ENCODE results near the gene TMEM115.

Gene TMEM115

GRCh38 chr3:50380405-50381085, 21.2 kb upstream of the TMEM115 start:
- no peak overlapping the region for H3K27ac ChIP-seq (ENCODE audit: extremely low read depth, low read depth, low read length)
- POLR2A ChIA-PET: interaction anchor here (0.6 kb wide), 1 partner anchor 30 kb away, joined by 7 read pairs; no protein-coding TSS in a partner anchor
- CTCF ChIA-PET: no interaction called here
- H3K4me1 ChIP-seq (ENCODE audit: control insufficient read depth, insufficient read depth, low read length): no peaks in the 10 kb centered on the region
- H3K9me3 ChIP-seq (ENCODE audit: control insufficient read depth, insufficient read depth, low read depth, low read length): no peaks in the 10 kb centered on the region
- TF ChIP-seq ZBTB6 (tag by site-specific recombination; IDR thresholded peaks at IDR 0.05) (no peak), ZNF558 (tag by site-specific recombination; IDR thresholded peaks at IDR 0.05) (no peak), ZNF354C (tag by site-specific recombination; IDR thresholded peaks at IDR 0.05; ENCODE audit: borderline replicate concordance, low read depth) (no peak), ZNF707 (tag by site-specific recombination; IDR thresholded peaks at IDR 0.05) (no peak)
- no peak overlapping the region for H3K4me3 ChIP-seq (ENCODE audit: low read depth, low read length)
- H3K36me3 ChIP-seq (ENCODE audit: control insufficient read depth in 2 of 2, insufficient read depth in 1 of 2, low read length in 2 of 2): no peaks in the 10 kb centered on the region

GRCh38 chr3:50378757-50379156, 19.4 kb upstream of the TMEM115 start:
- Histone ChIP-seq H3K27ac (ENCODE audit: extremely low read depth, low read depth, low read length) (no peak overlapping the region), H3K9me3 (ENCODE audit: control insufficient read depth, insufficient read depth, low read depth, low read length) (no peaks in the 10 kb centered on the region), H3K4me1 (ENCODE audit: control insufficient read depth, insufficient read depth, low read length) (no peaks in the 10 kb centered on the region), H3K4me3 (ENCODE audit: low read depth, low read length) (no peak overlapping the region), H3K36me3 (ENCODE audit: control insufficient read depth in 2 of 2, insufficient read depth in 1 of 2, low read length in 2 of 2) (no peaks in the 10 kb centered on the region)
- CTCF ChIA-PET: interaction anchor here (0.6 kb wide), 1 partner anchor 144 kb away, joined by 3 read pairs; no protein-coding TSS in a partner anchor
- POLR2A ChIA-PET: no interaction called here
- TF ChIP-seq GLIS1 (tag by site-specific recombination; IDR thresholded peaks at IDR 0.05) (0 out of 2 replicates have a peak, but pooled peaks have one; percentile 22), ZIC2 (tag by site-specific recombination; IDR thresholded peaks at IDR 0.05) (peak; percentile 70), ZFP37 (tag by site-specific recombination; IDR thresholded peaks at IDR 0.05) (no peak), ZNF239 (tag by site-specific recombination; IDR thresholded peaks at IDR 0.05) (no peak), RBAK (tag by site-specific recombination; IDR thresholded peaks at IDR 0.05) (no peak), ATF2 (tag by site-specific recombination; IDR thresholded peaks at IDR 0.05; ENCODE audit: low read depth) (0 out of 2 replicates have a peak, but pooled peaks have one; percentile 31)

- Histone ChIP-seq H3K9me3 (ENCODE audit: control insufficient read depth, insufficient read depth, low read depth, low read length) (no peaks in the 10 kb centered on the region), H3K4me3 (ENCODE audit: low read depth, low read length) (no peak overlapping the region), H3K4me1 (ENCODE audit: control insufficient read depth, insufficient read depth, low read length) (no peaks in the 10 kb centered on the region), H3K36me3 (ENCODE audit: control insufficient read depth in 2 of 2, insufficient read depth in 1 of 2, low read length in 2 of 2) (no peaks in the 10 kb centered on the region), H3K27ac (ENCODE audit: extremely low read depth, low read depth, low read length) (no peak overlapping the region)
- no peak for TF ChIP-seq ZNF747 (tag by site-specific recombination; IDR thresholded peaks at IDR 0.05)
- no peak for TF ChIP-seq ZNF266 (tag by site-specific recombination; IDR thresholded peaks at IDR 0.05; ENCODE audit: low read depth)
- TF ChIP-seq GLIS2 (tag by site-specific recombination; IDR thresholded peaks at IDR 0.05): no peak
- TF ChIP-seq ZSCAN5A (tag by site-specific recombination; IDR thresholded peaks at IDR 0.05): no peak
- POLR2A ChIA-PET: no interaction called here
- CTCF ChIA-PET: no interaction called here
These were observed 18.7 kb upstream of the TMEM115 start for GRCh38 chr3:50378024-50378423.

Data from HEK293 (cell line).